ENCODE measurements around the gene ARPC1B. TPM values are rescaled to one million over a fixed set of nuclear protein-coding genes. Genes with fewer than 3 reads are reported as not detected.

Gene ARPC1B
- total and polyA plus RNA-seq, 9 of the 15 experiments (the other 6 are each of a cell fraction or from before 2014, with no cell fraction given), result 6.7 to 357 (median 211) TPM

DNA sequence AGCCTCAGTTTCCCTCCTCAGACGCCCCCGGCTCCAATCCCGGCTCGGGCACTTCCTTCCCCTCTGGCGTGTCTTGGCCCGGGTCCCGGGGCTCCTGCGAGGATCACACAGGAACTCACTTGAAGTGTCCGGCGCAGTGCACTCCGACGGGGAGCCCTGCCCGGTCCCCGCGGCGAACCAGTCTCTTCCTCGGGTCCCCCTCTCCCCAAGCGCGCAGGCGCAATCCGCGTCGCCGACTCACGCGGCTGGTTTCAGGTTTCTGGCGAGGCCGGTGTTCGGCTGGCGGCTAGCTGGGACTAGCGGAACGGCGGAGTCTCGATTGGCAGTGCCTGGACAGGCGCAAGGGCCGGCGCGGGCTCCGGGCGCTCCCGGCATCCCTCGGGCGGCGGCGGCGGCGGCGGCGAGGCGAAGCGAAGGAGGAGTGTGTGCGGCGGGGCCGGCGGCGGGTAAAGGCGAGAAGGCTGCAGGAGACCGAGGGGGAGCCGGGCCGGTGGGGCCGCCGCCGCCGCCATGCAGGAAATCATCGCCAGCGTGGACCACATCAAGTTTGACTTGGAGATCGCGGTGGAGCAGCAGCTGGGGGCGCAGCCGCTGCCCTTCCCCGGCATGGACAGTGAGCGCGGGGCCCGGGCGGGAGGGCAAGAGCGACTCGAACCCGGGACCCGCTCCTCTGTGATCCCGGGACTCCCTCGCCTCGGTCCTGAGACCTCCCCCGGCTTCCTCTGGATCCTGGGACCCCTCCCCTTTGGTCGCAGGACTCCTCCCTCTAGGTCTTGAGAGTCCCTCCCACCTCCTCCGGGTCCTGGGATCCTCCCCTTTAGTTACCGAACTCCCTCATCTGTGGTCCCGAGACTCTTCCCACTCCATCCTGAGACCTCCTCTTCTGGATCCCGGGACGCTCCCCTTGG is 64.3 kb downstream of the ARPC1B start, which contains the start of the genes CPSF4 and PTCD1:
CPSF4 (plus strand) TSS at position 371 of the 908 bp plus-strand sequence; CDS start at position 511, 140 bp downstream.
PTCD1 (minus strand) TSS at position 226 of the 908 bp plus-strand sequence. CDS start 3,556 bp downstream, outside the sequence.
- peak; percentile 98 to 99 (median 98) for DNase-seq (ENCODE audit: extremely low read depth in 1 of 4, low spot score in 3 of 4)
- H3K79me2 ChIP-seq (ENCODE audit: control insufficient read depth, insufficient read depth, low read length), result peaks cover 61% of the 10 kb centered on the region
- TSS peak; percentile 63 for BruUV-seq (replicated peaks)
- intact Hi-C loops (cut with micrococcal nuclease) (no loop called here), in situ Hi-C loops (cut with MboI) (no loop called here)
- peak within 1 kb of the TSS; percentile 80 for H3K27ac ChIP-seq (ENCODE audit: extremely low read depth, low read depth, low read length)
- H3K9me1 ChIP-seq (ENCODE audit: control insufficient read depth, insufficient read depth, low read length), result peaks cover 5% of the 10 kb centered on the region
- H3K9me3 ChIP-seq (replicated peaks; ENCODE audit: control insufficient read depth, insufficient read depth, low read depth, low read length), result no peaks in the 10 kb centered on the region
- H4K20me1 ChIP-seq (replicated peaks; ENCODE audit: control insufficient read depth, insufficient read depth, low read length), result peaks cover 12% of the 10 kb centered on the region
- ATAC-seq, result peak; percentile 95
- FAIRE-seq, result peak; percentile 97
- peak within 1 kb of the TSS; percentile 98 for H3K4me2 ChIP-seq (ENCODE audit: insufficient read depth, low read length)
- H3K4me3 ChIP-seq, result peak within 1 kb of the TSS; percentile 98
- ChIA-PET CTCF (ENCODE audit: low intra/inter-chr PET ratio) (interaction anchor here (0.6 kb wide), 1 partner anchor 562 kb away, joined by 7 read pairs; no protein-coding TSS in a partner anchor), POLR2A (interaction anchor here (0.6 to 2.4 kb wide), 12 partner anchors 8 to 507 kb away, joined by 3 to 11 read pairs (median 4); partner anchors contain the start of genes BUD31, PDAP1 and ZNF394)
- under 1% methylated on average over 69 of the region's 89 CpGs for WGBS (ENCODE audit: insufficient coverage, low coverage, missing lambda C conversion rate)
- peaks cover 19 to 36% of the 10 kb centered on the region in 2 experiments; a peak in 4 of 5 replicates for H3K4me1 ChIP-seq (replicated peaks in 1 of 2; ENCODE audit: control insufficient read depth in 2 of 2, insufficient read depth in 2 of 2, low read length in 2 of 2)
- H3K36me3 ChIP-seq (ENCODE audit: control insufficient read depth, insufficient read depth, low read length), result peaks cover 65% of the 10 kb centered on the region
- H3K9ac ChIP-seq (ENCODE audit: insufficient read depth in 1 of 2, low read depth in 2 of 2, low read length in 2 of 2), result peak within 1 kb of the TSS; percentile 94 to 98
- no peaks in the 10 kb centered on the region for H3K27me3 ChIP-seq (ENCODE audit: control insufficient read depth in 2 of 2, insufficient read depth in 2 of 2, low read length in 2 of 2)
- H2AFZ ChIP-seq (ENCODE audit: low read depth, low read length), result peak within 1 kb of the TSS; percentile 89
- TF ChIP-seq PPARD (CRISPR knock-in tag; IDR thresholded peaks at IDR 0.05), result no peak
- peak; percentile 83 for TF ChIP-seq E2F3 (CRISPR knock-in tag; IDR thresholded peaks at IDR 0.05)
- TF ChIP-seq, protein P1, sequence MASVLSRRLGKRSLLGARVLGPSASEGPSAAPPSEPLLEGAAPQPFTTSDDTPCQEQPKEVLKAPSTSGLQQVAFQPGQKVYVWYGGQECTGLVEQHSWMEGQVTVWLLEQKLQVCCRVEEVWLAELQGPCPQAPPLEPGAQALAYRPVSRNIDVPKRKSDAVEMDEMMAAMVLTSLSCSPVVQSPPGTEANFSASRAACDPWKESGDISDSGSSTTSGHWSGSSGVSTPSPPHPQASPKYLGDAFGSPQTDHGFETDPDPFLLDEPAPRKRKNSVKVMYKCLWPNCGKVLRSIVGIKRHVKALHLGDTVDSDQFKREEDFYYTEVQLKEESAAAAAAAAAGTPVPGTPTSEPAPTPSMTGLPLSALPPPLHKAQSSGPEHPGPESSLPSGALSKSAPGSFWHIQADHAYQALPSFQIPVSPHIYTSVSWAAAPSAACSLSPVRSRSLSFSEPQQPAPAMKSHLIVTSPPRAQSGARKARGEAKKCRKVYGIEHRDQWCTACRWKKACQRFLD (CRISPR knock-in tag; IDR thresholded peaks at IDR 0.05), result peak; percentile 82; the same call in 1 of the 2 replicates
- TF ChIP-seq, protein P2, sequence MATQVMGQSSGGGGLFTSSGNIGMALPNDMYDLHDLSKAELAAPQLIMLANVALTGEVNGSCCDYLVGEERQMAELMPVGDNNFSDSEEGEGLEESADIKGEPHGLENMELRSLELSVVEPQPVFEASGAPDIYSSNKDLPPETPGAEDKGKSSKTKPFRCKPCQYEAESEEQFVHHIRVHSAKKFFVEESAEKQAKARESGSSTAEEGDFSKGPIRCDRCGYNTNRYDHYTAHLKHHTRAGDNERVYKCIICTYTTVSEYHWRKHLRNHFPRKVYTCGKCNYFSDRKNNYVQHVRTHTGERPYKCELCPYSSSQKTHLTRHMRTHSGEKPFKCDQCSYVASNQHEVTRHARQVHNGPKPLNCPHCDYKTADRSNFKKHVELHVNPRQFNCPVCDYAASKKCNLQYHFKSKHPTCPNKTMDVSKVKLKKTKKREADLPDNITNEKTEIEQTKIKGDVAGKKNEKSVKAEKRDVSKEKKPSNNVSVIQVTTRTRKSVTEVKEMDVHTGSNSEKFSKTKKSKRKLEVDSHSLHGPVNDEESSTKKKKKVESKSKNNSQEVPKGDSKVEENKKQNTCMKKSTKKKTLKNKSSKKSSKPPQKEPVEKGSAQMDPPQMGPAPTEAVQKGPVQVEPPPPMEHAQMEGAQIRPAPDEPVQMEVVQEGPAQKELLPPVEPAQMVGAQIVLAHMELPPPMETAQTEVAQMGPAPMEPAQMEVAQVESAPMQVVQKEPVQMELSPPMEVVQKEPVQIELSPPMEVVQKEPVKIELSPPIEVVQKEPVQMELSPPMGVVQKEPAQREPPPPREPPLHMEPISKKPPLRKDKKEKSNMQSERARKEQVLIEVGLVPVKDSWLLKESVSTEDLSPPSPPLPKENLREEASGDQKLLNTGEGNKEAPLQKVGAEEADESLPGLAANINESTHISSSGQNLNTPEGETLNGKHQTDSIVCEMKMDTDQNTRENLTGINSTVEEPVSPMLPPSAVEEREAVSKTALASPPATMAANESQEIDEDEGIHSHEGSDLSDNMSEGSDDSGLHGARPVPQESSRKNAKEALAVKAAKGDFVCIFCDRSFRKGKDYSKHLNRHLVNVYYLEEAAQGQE (IDR thresholded peaks at IDR 0.05; ENCODE audit: borderline replicate concordance), result peak; percentile 99
- TF ChIP-seq, protein P2 (CRISPR knock-in tag; IDR thresholded peaks at IDR 0.05; ENCODE audit: low read depth), result peak; percentile 65; the same call in 1 of the 2 replicates
- TF ChIP-seq, protein P3, sequence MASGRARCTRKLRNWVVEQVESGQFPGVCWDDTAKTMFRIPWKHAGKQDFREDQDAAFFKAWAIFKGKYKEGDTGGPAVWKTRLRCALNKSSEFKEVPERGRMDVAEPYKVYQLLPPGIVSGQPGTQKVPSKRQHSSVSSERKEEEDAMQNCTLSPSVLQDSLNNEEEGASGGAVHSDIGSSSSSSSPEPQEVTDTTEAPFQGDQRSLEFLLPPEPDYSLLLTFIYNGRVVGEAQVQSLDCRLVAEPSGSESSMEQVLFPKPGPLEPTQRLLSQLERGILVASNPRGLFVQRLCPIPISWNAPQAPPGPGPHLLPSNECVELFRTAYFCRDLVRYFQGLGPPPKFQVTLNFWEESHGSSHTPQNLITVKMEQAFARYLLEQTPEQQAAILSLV (tag; IDR thresholded peaks at IDR 0.05), result no peak
- TF ChIP-seq XRCC5 (IDR thresholded peaks at IDR 0.05; ENCODE audit: low read depth, low read length), result peak; percentile 100
- TF ChIP-seq ZNF232 (CRISPR knock-in tag; IDR thresholded peaks at IDR 0.05), result no peak
- no peak for TF ChIP-seq KHSRP (IDR thresholded peaks at IDR 0.05)
- no peak for TF ChIP-seq PTTG1 (tag; IDR thresholded peaks at IDR 0.05; ENCODE audit: low read depth)

Data from K562 (cell line).